PC-9 (cell line): ENCODE results near the gene LRP2. TPM values are rescaled to one million over a fixed set of nuclear protein-coding genes. Genes with fewer than 3 reads are reported as not detected.

Source experiments
- BruUV-seq: library from RNA; stranded (reverse); fragments of 400-500 nt; replicated peaks from 2 replicates; lab custom pipeline; 2021; lab: Mats Ljungman, UMichigan
- CTCF ChIA-PET: fragments of 300-600 bp; sonication (Branson Sonifier 250); formaldehyde crosslinking; loops from one replicate; lab custom pipeline; 2022; ENCODE audit warnings: antibody characterized with exemption; lab: Charles Lee
- POLR2A ChIA-PET: fragments of 300-600 bp; sonication (Branson Sonifier 250); formaldehyde crosslinking; loops from one replicate; lab custom pipeline; 2022; ENCODE audit warnings: antibody characterized with exemption; ENCODE audit not compliant: unreplicated experiment; lab: Charles Lee
- DNase-seq, 2 experiments: peaks; one replicate each; pipeline versions ENCODE4 v3.0.0 to v3.0.0-alpha.2; 2015 to 2022; ENCODE audit warnings: mixed read lengths in 1 of 2
- H2AFZ ChIP-seq: fragments of 200-600 bp; sonication (generic); 2 replicates; pipeline ENCODE4 v1.8.1; 2017; ENCODE audit warnings: antibody characterized with exemption
- H3F3A ChIP-seq: fragments of 200-600 bp; sonication (generic); 2 replicates; pipeline ENCODE4 v1.8.1; 2017; ENCODE audit warnings: antibody characterized with exemption, mild to moderate bottlenecking, low read depth; ENCODE audit not compliant: insufficient read depth
- H3K27ac ChIP-seq: fragments of 200-600 bp; sonication (generic); 2 replicates; pipeline ENCODE4 v1.6.1; 2016; ENCODE audit warnings: mixed run types
- H3K27me3 ChIP-seq: fragments of 200-600 bp; sonication (generic); 2 replicates; pipeline ENCODE4 v1.6.1; 2016; ENCODE audit warnings: low read depth, mixed run types; ENCODE audit not compliant: insufficient read depth
- H3K36me3 ChIP-seq: fragments of 200-600 bp; sonication (generic); 2 replicates; pipeline ENCODE4 v1.6.1; 2016; ENCODE audit warnings: low read depth, mixed run types
- H3K4me1 ChIP-seq: fragments of 200-600 bp; sonication (generic); replicated peaks from 2 replicates; pipeline ENCODE4 v1.6.1; 2016; ENCODE audit warnings: mixed run types; ENCODE audit not compliant: insufficient read depth
- H3K4me2 ChIP-seq: fragments of 200-600 bp; sonication (generic); 2 replicates; pipeline ENCODE4 v1.6.1; 2017; ENCODE audit warnings: mixed run types
- H3K4me3 ChIP-seq: fragments of 200-600 bp; sonication (generic); 2 replicates; pipeline ENCODE4 v1.6.1; 2016; ENCODE audit warnings: mixed run types
- H3K79me2 ChIP-seq: fragments of 200-600 bp; sonication (generic); 2 replicates; pipeline ENCODE4 v1.6.1; 2017; ENCODE audit warnings: low read depth, mixed run types
- H3K9me2 ChIP-seq: fragments of 200-600 bp; sonication (generic); 2 replicates; pipeline ENCODE4 v1.8.1; 2017; ENCODE audit warnings: mild to moderate bottlenecking; ENCODE audit not compliant: insufficient read depth
- H3K9me3 ChIP-seq: fragments of 200-600 bp; sonication (generic); 2 replicates; pipeline ENCODE4 v1.8.1; 2016; ENCODE audit warnings: low read depth; ENCODE audit not compliant: insufficient read depth
- H4K20me1 ChIP-seq: fragments of 200-600 bp; sonication (generic); 2 replicates; pipeline ENCODE4 v1.8.1; 2017; ENCODE audit not compliant: insufficient read depth
- CTCF ChIP-seq: fragments of 200-600 bp; sonication (generic); conservative IDR thresholded peaks from 2 replicates; pipeline ENCODE4 v1.6.1; 2017; ENCODE audit warnings: mixed run types, antibody characterized with exemption, mild to moderate bottlenecking, moderate library complexity
- EZH2 ChIP-seq: fragments of 200-600 bp; sonication (generic); IDR thresholded peaks from 2 replicates; pipeline ENCODE4 v1.8.0; 2017; ENCODE audit warnings: antibody characterized with exemption, low read depth
- intact Hi-C: fragments of 100-400 bp; cut with micrococcal nuclease; formaldehyde crosslinking; loops from one replicate; pipeline ENCODE4 v1.10.0; 2022; ENCODE audit not compliant: unreplicated experiment
- total RNA-seq: library from RNA; stranded (reverse); gene quantifications from 2 replicates; pipeline ENCODE4 v1.2.3, GENCODE V29; 2021

The LRP2 gene
- total RNA-seq, 1 experiment from 2014 or later = not detected

- H3K36me3 ChIP-seq = no peaks in the 10 kb centered on the region
- ChIA-PET POLR2A (no interaction called here), CTCF (no interaction called here)
- no peaks in the 10 kb centered on the region for H3K9me2 ChIP-seq
- H3K27me3 ChIP-seq = no peaks in the 10 kb centered on the region
- H3K4me3 ChIP-seq = no peak overlapping the region
- no TSS peak for BruUV-seq
- TF ChIP-seq EZH2 (no peak), CTCF (no peak)
- intact Hi-C loops = no loop called here
- H3K9me3 ChIP-seq = no peaks in the 10 kb centered on the region
- H3K4me1 ChIP-seq = no peaks in the 10 kb centered on the region
- no peaks in the 10 kb centered on the region for H3K79me2 ChIP-seq
- H3K27ac ChIP-seq = no peak overlapping the region
- no peak for DNase-seq
- no peaks in the 10 kb centered on the region for H4K20me1 ChIP-seq
- no peak overlapping the region for H2AFZ ChIP-seq
- H3F3A ChIP-seq = no peaks in the 10 kb centered on the region
- H3K4me2 ChIP-seq = no peak overlapping the region
These were observed 101.3 kb downstream of the LRP2 start for GRCh38 chr2:169260846-169261642.

GRCh38 chr2:169260246-169260645 is 102.1 kb downstream of the LRP2 start:
- intact Hi-C loops = no loop called here
- H3K27me3 ChIP-seq = no peaks in the 10 kb centered on the region
- H3K9me2 ChIP-seq = no peaks in the 10 kb centered on the region
- H3K27ac ChIP-seq = no peak overlapping the region
- CTCF ChIA-PET = no interaction called here
- no TSS peak for BruUV-seq
- H3F3A ChIP-seq = no peaks in the 10 kb centered on the region
- no peaks in the 10 kb centered on the region for H4K20me1 ChIP-seq
- H3K36me3 ChIP-seq = no peaks in the 10 kb centered on the region
- TF ChIP-seq EZH2 (no peak), CTCF (no peak)
- H3K9me3 ChIP-seq = no peaks in the 10 kb centered on the region
- no peak overlapping the region for H2AFZ ChIP-seq
- no peak for DNase-seq
- H3K79me2 ChIP-seq = no peaks in the 10 kb centered on the region
- H3K4me1 ChIP-seq = no peaks in the 10 kb centered on the region
- H3K4me3 ChIP-seq = no peak overlapping the region
- no peak overlapping the region for H3K4me2 ChIP-seq
- POLR2A ChIA-PET = no interaction called here

GRCh38 chr2:169259402-169259801 is 102.9 kb downstream of the LRP2 start:
- no peak overlapping the region for H3K4me2 ChIP-seq
- no peaks in the 10 kb centered on the region for H3K9me3 ChIP-seq
- no peaks in the 10 kb centered on the region for H3K9me2 ChIP-seq
- no peak for DNase-seq
- H3F3A ChIP-seq = no peaks in the 10 kb centered on the region
- H3K4me1 ChIP-seq = no peaks in the 10 kb centered on the region
- CTCF ChIA-PET = no interaction called here
- no TSS peak for BruUV-seq
- H2AFZ ChIP-seq = no peak overlapping the region
- TF ChIP-seq EZH2 (no peak), CTCF (no peak)
- no peak overlapping the region for H3K27ac ChIP-seq
- no peak overlapping the region for H3K4me3 ChIP-seq
- no peaks in the 10 kb centered on the region for H3K36me3 ChIP-seq
- intact Hi-C loops = no loop called here
- no peaks in the 10 kb centered on the region for H4K20me1 ChIP-seq
- no peaks in the 10 kb centered on the region for H3K27me3 ChIP-seq
- POLR2A ChIA-PET = no interaction called here
- H3K79me2 ChIP-seq = no peaks in the 10 kb centered on the region
